NCI-H226 (cell line): ENCODE measurements around the gene SCYL2.
"Not testable (repeated sequence)": the region's sequence is repeated elsewhere in the genome, so short reads cannot be mapped to it uniquely, and the experiment has no call there.

Experiments used
- DNase-seq: peaks from one replicate; pipeline ENCODE4 v3.0.0-alpha.2; 2015

Gene SCYL2

GRCh38 chr12:100266835-100267602 is at the start of gene SCYL2, which contains the start of gene DEPDC4:
SCYL2 (plus strand) TSS chr12:100267177; CDS start chr12:100282971, 15,794 bp downstream.
DEPDC4 (minus strand) TSS chr12:100267079; CDS start chr12:100267076, 3 bp downstream.
- DNase-seq: peak; percentile 97

DNA sequence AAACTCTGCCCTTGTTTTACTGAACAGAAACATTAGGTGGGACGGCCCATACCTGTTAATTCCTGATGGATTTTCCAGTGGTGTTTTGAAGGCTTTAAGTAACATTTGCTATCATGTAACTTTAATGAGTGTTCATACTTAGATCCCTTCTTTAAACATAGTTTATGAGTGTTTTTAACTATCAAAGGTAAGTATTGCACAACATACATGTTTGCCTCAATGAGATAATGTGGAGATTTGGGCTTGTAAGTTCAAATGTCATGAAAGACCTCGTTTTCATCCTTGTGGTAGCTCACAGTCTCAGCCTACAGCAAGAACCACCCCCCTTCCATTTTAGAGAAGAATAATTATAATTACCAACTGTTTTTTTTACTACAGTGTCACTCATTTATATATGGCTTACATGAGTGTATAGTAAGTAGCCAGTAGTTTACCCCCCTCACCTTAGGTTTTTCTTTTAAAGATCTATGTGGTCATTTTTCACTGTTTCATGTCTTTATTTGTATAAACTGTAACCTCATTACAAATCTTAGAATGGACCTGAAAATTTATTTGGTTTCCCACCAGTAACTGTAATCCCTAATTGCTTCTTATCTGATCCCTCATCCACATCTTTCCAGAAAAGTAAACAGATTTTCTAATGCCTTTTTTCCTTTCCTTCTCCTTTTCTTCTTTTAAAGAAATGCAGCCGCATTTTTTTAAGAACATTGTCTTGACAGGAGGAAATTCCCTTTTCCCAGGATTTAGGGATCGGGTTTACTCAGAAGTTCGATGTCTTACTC is 47.5 kb upstream of the SCYL2 start:
- DNase-seq: no peak

- DNase-seq: no peak
These were observed 45.5 kb upstream of the SCYL2 start for GRCh38 chr12:100221523-100221922.

- DNase-seq: not testable (repeated sequence)
These were observed 44.8 kb upstream of the SCYL2 start for GRCh38 chr12:100222173-100222572.

- no peak for DNase-seq
These were observed 41.5 kb upstream of the SCYL2 start for GRCh38 chr12:100225491-100225890.

DNA sequence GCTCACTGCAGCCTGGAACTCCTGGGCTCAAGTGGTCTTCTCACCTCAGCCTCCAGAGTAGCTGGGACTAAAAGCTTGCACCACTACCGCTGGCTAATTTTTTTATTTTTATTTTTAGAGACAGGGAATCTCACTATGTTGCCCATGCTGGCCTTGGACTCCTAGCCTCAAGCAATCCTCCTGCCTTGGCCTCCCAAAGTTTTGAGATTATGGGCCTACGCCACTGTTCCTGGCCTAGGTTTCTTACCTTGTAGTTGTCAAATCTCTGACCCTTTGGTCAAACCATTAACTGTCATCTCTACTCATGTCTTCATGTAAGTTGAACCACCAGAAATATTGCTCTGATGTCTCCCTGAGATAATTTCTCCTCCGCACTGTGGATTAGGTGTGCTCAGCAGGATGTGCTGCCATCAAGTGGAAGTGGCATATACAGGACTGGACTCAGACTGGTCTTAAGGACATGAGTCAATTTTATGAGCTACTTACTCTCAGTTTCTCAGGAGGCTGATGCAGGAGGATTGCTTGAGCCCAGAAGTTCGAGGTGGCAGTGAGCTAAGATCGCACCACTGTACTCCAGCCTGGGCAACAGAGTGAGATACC is 37.8 kb upstream of the SCYL2 start:
- DNase-seq: no peak

DNA sequence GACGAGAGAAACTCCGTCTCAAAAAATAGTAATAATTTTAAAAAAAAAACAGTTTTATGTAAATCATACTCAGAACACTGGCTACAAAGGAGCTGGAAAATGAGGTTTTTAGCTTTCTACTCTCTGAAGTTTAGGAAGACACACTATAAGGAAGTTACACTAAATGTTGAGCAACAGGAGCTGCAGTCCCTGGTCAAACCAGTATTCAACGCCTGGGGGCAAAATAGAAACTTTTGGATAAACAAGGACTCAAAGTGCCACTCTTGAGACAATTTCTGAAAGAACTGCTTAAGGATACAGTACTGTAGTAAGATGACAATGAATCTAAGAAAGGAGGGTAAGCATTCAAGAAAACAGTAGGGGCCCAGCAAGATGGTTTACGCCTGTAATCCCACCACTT is 37.1 kb upstream of the SCYL2 start:
- DNase-seq: no peak

- DNase-seq: not testable (repeated sequence)
These were observed 35.1 kb upstream of the SCYL2 start for GRCh38 chr12:100231873-100232272.

DNA sequence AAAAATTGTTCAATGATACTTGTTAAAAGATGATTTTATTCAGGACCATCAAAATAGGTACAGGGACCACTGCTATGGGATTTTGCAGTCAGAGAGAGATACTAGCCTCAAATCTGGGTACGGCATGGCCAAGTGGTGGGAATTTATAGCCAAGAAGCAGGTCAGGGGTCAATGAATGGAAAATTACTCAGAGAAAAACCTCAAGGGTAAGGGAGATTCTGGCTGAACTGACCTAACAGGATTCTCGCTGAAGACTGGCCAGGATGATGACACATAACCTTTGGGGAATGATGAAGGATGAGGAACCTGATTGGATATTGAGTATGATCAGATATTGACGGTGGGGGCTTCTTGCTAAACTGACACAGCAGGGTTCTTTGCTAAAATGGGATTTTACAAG is 32.8 kb upstream of the SCYL2 start:
- DNase-seq: no peak

DNA sequence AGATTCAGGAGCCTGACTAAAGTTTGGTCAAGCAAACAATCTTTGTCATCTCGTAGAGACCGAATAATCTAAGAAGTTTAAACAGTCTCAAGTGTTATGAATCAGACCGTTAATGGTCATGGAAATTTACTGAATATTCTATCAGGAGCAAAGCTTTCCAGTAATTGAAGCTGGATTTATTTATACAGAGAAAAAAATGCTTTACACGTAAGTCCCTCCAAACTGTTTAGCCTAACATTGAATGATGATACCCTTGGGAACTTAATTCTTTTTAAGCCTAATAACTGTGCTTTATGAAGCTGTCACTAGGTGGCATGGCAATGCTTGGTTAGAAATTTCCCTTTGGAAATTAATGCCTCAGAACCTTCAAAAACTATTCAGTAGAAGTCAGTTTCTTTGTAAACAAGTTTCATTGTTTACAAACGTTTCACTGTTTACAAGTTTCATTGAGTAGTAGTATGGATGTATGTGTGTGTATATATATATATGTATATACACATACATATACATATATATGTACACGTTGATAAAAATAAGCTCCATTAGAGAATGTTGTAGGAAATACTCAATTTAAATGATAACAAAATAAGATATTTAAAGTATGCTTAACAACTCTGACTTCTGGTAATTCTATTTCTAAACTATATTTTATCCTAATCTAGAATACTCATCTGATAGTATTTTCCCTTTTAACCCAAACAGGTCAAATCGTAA is 32.2 kb upstream of the SCYL2 start:
- DNase-seq: no peak

DNA sequence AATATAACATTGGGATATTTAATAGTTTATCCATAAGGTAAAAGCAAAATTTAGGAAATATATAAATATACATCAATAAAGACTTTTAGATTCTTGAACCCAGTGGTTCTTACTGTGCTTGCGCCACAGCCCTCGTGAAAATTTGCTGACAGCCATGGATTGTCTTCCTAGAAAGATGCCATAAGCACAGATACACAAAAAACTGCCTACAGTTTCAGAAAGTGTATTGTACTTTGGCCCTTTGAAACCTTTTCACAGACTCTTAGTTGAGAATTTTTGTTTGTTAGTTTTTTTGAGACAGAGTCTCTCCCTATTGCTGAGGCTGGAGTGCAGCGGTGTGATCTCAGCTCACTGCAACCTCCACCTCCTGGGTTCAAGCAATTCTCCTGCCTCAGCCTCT is 28.2 kb upstream of the SCYL2 start:
- DNase-seq: no peak

DNA sequence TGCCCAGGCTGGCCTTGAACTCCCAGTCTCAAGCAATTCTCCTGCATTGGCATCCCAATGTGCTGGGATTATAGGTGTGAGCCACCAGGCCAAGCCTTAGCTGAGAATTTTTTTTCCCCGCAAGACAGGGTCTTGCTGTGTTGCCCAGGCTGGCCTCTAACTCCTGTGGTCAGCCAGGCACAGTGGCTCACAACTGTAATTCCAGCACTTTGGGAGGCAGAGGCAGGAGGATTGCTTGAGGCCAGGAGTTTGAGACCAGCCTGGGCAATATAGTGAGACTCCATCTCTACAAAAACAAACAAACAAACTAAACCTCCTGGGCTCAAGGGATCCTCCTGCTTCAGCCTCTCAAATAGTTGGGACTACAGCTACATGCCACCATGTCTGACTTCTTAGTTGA is 27.4 kb upstream of the SCYL2 start:
- DNase-seq: no peak

- DNase-seq: no peak
These were observed 23.8 kb upstream of the SCYL2 start for GRCh38 chr12:100243137-100243536.

DNA sequence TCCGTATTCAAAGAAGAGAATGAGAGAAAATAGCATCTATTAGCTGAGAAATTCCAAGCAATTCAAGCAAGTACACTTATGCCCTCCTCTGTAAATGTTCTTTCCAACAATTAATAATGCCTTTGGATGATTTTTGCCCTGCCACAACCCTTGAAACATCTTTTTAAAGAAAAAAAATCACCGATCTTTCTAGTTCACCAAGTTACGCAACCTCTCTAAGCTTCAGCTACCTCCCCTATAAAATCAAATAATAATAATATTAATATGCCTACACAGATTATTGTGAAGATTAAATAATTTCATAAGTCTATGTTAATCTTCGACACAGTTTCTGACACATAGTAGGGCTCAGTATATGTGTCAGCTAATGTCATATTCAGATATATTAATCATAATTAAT is 19.2 kb upstream of the SCYL2 start:
- no peak for DNase-seq

- DNase-seq: no peak
These were observed 18.1 kb upstream of the SCYL2 start for GRCh38 chr12:100248886-100249285.

DNA sequence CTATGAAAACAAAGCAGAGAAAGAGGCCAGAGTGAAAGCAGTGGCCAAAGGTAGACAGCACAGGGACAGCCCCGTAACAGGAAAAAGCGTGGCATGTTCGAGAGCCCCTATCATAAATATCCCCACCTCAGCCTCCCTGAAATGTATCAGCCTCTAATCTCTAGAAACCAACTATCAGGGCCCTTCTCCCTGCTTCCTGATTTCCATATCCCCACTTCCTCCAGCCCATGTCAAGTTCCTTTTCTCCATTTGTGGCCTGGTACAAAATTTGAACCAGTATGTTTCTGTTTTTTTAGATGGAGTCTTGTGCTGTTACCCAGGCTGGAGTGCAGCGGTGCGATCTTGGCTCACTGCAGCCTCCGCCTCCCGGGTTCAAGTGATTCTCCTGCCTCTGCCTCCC is 17.0 kb upstream of the SCYL2 start:
- DNase-seq: no peak

DNA sequence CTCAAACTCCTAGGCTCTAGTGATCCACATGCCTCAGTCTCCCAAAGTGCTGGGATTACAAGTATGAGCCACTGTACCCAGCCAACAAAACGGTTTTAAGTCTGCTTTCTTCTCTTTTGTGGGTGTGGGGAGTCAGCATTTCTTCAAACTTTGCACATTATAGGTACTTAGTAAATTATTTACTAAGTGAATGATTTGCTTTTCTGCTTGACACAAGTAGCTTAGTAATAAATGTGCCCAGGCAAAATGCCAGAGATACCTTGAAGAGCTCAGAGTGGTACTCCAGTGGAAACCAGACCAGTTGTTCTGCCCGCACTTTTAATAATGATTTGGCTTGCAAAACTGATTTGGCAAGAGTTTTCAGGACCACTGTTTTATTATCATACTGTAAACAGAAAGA is 15.1 kb upstream of the SCYL2 start:
- DNase-seq: no peak

DNA sequence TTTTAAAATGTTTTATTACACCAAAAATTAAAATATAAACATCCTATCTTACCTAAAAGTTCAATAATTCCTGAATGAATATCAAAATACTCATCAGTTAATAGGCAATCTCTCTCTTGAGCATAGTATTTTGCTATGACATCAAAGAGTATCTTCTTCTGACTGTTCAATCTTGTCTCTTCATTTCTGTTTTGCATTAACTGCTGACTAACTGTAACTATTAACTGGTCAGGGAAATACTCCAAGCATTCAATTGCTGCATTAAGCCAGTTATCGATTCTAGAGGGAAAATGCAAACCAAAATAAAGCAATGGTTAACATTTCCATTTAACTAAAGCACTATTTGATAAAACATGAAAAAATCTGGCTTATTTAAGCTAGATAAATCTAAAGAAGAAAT is 13.5 kb upstream of the SCYL2 start:
- DNase-seq: no peak

GRCh38 chr12:100254876-100255275 is 12.1 kb upstream of the SCYL2 start:
- DNase-seq: no peak

GRCh38 chr12:100258127-100258526 is 8.8 kb upstream of the SCYL2 start:
- no peak for DNase-seq

DNA sequence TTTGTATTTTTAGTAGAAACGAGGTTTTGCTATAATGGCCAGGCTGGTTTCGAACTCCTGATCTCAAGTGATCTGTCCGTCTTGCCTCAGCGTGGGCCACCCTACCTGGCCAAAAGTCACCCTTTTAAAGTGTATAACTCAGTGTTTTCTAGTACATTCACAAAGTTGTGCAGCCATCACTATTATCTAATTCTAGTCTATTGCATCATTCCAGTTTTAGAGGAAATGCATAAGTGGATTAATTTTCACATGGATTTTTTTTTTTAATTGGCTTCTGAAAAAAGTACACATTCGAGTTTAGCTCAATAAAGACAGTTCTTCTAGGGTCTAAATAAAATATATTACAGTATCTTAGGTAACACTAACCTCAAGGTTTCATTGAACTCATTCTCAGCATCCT is 3.8 kb upstream of the SCYL2 start:
- DNase-seq: no peak

GRCh38 chr12:100265107-100265506 is 1.9 kb upstream of the SCYL2 start:
- DNase-seq: not testable (repeated sequence)
